GM18870 (cell line): ENCODE measurements around the gene ARL8B.
"Not testable (repeated sequence)": the region's sequence is repeated elsewhere in the genome, so short reads cannot be mapped to it uniquely, and the experiment has no call there.

Experiments
- ATAC-seq: cut with Tn5 transposase; IDR thresholded peaks from one replicate; pipeline ENCODE4 v1.9.1; 2021; ENCODE audit warnings: moderate library complexity; ENCODE audit not compliant: unreplicated experiment

The ARL8B gene

GRCh38 chr3:5144316-5144994, 22.4 kb downstream of the ARL8B start:
- ATAC-seq: no peak

DNA sequence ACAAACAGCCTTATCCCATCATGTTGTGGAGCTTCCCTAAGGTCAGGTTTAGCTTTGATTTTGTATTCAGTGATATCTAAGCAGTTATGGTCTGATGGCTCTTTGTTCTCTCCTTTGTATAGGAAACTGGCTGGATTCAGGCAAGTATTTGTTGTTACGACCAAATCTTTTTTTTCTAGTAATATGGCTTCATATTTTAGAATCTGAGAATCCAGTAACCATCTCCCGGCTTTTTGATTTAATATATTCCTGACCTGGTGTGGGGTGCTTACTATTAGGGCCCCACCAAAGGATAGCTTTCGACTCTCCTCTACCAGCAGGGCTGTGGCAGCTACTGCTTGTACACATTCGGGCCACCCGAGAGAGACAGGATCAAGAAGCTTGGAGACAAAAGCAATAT, 23.0 kb downstream of the ARL8B start:
- no peak for ATAC-seq

- not testable (repeated sequence) for ATAC-seq
Measured at GRCh38 chr3:5147152-5147551, 25.1 kb downstream of the ARL8B start.

GRCh38 chr3:5149306-5149880, 27.3 kb downstream of the ARL8B start:
- ATAC-seq: no peak

DNA sequence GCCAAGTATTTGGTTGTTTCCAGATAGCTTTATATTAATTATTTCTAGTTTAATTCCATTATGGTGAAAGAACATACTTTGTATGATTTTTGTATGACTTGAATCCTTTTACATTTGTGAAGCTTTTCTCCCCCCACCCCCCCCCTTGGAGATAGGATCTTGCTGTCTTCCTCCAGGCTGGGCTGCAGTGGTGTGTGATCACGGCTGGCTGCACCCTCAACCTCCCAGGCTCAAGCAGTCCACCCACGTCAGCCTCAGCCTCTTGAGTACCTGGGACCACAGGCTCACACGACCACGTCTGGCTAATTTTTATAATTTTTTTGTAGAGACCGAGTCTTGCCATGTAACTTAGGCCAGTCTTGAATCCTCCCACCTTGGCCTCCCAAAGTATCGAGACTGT, 29.5 kb downstream of the ARL8B start:
- no peak for ATAC-seq

GRCh38 chr3:5153074-5153473, 31.0 kb downstream of the ARL8B start:
- no peak for ATAC-seq

- no peak for ATAC-seq
Measured at GRCh38 chr3:5155241-5155640, 33.1 kb downstream of the ARL8B start.

DNA sequence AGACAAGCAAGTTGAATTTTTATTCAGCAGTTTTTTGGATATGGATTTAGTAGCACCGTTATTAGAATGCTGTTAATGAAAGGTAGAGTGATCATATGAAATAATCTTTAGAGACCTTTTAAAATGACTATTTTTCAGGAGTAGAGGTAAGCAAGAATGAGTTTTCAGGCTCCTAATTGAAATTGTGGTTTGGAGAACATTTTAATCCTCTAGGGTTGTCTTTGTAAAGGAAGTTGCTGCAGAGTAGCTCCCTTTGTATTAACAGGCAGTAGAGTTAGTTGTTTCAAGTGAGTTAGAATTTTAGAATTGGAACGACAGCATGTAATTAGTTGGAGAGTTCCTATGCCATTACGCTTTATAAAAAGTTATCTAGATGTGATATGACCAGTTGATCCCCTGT, 38.2 kb downstream of the ARL8B start:
- ATAC-seq: no peak

- no peak for ATAC-seq
Measured at GRCh38 chr3:5160940-5161858, 39.1 kb downstream of the ARL8B start.

GRCh38 chr3:5162102-5162501, 40.0 kb downstream of the ARL8B start:
- no peak for ATAC-seq

- ATAC-seq: no peak
Measured at GRCh38 chr3:5165698-5166097, 43.6 kb downstream of the ARL8B start.

GRCh38 chr3:5166846-5167245, 44.8 kb downstream of the ARL8B start:
- ATAC-seq: no peak

DNA sequence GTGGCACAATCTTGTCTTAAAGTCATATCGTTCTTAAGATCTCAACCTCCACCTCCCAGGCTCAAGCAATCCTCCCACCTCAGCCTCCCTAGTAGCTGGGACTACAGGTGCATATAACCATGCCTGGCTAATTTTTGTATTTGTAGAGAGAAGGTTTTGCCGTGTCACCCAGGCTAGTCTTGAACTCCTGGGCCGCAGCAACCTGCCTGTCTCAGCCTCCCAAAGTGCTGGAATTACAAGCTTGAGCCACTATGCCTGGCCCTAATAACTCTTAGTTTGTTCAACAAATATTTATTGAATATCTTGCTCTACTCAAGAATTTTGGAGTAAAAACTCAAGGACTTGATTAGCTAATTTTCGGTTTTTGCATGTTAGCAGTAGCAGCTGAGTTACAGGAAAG, 46.0 kb downstream of the ARL8B start:
- ATAC-seq: no peak

- ATAC-seq: no peak
Measured at GRCh38 chr3:5169807-5170206, 47.7 kb downstream of the ARL8B start.

- ATAC-seq: no peak
Measured at GRCh38 chr3:5170975-5171374, 48.9 kb downstream of the ARL8B start.

- no peak for ATAC-seq
Measured at GRCh38 chr3:5172018-5172417, 49.9 kb downstream of the ARL8B start.

- not testable (repeated sequence) for ATAC-seq
Measured at GRCh38 chr3:5179036-5179435, 56.9 kb downstream of the ARL8B start.

DNA sequence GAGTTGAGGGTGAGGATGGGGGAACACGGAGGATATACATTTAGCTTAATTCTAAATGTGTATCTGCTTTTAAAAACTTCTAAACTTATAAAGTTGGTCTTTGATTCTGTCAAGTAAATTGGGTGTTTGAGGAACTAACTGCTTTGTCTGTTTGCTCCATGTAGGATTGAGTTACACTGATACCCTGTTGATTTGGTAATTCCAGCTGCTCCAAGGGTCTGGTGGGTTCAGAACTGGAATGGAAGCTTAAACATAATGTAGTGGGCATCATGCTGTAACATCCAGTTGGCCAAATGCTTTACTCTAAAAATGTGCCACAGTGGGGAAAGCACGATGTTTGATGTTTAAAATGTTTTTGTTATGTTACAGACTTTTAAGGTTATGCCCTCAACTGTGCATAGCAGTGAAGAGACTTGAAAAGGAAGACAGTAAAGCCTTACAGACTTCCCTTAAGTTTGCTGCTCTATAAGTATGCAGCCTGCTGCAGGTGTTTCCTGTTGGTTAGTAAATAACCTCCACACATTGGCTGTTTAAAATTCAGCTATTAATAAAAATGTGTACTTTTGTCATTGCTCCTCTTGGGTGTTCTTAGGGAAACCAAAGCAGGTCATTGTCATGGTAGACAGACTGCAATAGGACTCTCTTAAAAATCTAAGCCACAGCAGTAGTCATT, 59.5 kb downstream of the ARL8B start:
- peak; percentile 57 for ATAC-seq

DNA sequence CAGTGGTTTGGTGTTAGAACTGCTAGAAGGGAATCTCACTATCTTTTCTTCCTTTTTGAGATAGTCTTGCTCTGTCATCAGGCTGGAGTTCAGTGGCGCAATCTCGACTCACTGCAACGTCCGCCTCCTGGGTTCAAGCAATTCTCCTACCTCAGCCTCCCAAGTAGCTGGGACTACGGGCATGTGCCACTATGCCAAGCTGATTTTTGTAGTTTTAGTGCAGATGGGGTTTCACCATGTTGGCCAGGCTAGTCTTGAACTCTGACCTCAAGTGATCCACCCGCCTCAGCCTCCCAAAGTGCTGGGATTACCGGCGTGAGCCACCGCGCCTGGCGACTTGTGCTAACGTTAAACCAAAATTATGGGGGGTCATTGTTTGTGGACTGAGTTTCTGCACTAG, 61.6 kb downstream of the ARL8B start:
- not testable (repeated sequence) for ATAC-seq

DNA sequence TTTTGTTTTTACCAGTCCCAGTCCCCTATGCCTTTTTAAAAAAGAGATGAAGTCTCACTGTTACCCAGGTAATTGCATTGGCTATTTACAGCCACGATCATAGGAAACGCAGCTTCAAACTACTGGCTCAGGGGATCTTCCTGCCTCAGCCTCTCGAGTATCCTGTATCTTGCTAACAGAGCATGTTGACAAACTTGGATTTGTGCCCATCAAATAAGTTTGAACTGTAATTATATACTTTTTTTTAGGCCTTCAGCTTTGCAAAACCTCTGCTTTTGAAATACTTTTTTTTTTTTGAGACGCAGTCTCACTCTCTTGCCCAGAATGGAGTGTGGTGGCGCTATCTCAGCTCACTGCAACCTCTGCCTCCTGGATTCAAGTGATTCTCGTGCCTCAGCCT, 62.4 kb downstream of the ARL8B start:
- no peak for ATAC-seq

DNA sequence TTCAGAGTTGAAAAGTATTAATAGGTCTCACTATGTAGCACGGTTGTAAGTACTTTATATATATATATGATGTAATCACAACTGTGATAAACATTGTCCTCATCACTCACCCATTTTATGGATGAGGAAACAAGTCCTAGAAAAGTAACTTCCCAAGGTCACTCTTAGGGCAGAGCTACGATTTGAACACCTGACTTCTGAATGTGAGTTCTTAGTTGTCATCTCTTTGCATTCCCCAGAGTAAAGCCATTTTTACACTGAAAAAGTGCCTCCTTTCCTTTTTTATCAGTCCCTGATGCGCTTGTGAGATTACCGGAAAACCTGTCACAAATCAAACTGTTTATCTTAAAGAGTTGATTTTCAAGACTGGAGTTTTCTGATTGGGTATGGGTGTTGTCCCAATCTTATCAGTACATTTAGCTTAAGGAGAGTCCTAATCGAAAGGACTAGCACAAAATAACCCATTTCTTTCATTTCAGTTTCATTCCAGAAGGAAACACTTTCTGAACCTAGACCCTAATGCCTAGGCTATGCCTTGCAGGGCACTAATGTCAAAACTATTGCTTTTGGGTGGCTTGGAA, 63.1 kb downstream of the ARL8B start:
- no peak for ATAC-seq
